CD14-positive monocyte (primary cell): ENCODE data around the gene DDR1. TPM values are rescaled to one million over a fixed set of nuclear protein-coding genes. Genes with fewer than 3 reads are reported as not detected.

ENCODE experiments used
- DNase-seq, 3 donors: peaks; one replicate each; pipeline ENCODE4 v3.0.0-alpha.2; 2011 to 2022
- H2AFZ ChIP-seq: 2 replicates; pipeline ENCODE4 v1.6.0; 2012; ENCODE audit warnings: mild to moderate bottlenecking, low read depth, low read length, inconsistent platforms; ENCODE audit not compliant: insufficient read depth, poor library complexity, severe bottlenecking
- H3K27ac ChIP-seq, 2 donors: 1 replicate in 1 of 2; 2 replicates in 1 of 2; pipeline ENCODE4 v1.5.1; 2012 to 2013; ENCODE audit warnings: low read length in 2 of 2, control low read depth in 1 of 2, inconsistent platforms in 1 of 2, low read depth in 1 of 2, mild to moderate bottlenecking in 1 of 2
- H3K27me3 ChIP-seq, 2 donors: one replicate each; pipeline versions ENCODE4 v1.6.0 to v1.6.1; 2011 to 2013; ENCODE audit warnings: low read length in 2 of 2; ENCODE audit not compliant: control insufficient read depth in 2 of 2, insufficient read depth in 2 of 2
- H3K36me3 ChIP-seq, 2 donors: replicated peaks in 1 of 2; 1 replicate in 1 of 2; 2 replicates in 1 of 2; pipeline versions ENCODE4 v1.5.1 to v1.6.1; 2012 to 2013; ENCODE audit warnings: low read length in 2 of 2, control low read depth in 1 of 2, inconsistent platforms in 1 of 2, mild to moderate bottlenecking in 1 of 2; ENCODE audit not compliant: insufficient read depth in 2 of 2, control insufficient read depth in 1 of 2
- H3K4me1 ChIP-seq, 2 donors: 1 replicate in 1 of 2; 2 replicates in 1 of 2; pipeline versions ENCODE4 v1.5.1 to v1.6.1; 2012 to 2013; ENCODE audit warnings: low read length in 2 of 2, control low read depth in 1 of 2, inconsistent platforms in 1 of 2, mild to moderate bottlenecking in 1 of 2, moderate library complexity in 1 of 2; ENCODE audit not compliant: insufficient read depth in 2 of 2, control insufficient read depth in 1 of 2
- H3K4me2 ChIP-seq: replicated peaks from 2 replicates; pipeline ENCODE3; 2012; ENCODE audit warnings: low read length, moderate library complexity, mild to moderate bottlenecking; ENCODE audit not compliant: poor library complexity, severe bottlenecking; ENCODE audit errors: extremely low read depth
- H3K4me3 ChIP-seq, 3 experiments: fragments of 200-600 bp in 1 of 3; sonication (generic) in 1 of 3; replicated peaks in 1 of 3; 1 replicate in 2 of 3; 2 replicates in 1 of 3; pipeline ENCODE4 v1.5.1; 2011 to 2013; ENCODE audit warnings: low read length in 3 of 3, mild to moderate bottlenecking in 3 of 3, control low read depth in 2 of 3, low read depth in 2 of 3, inconsistent platforms in 1 of 3, moderate library complexity in 1 of 3
- H3K79me2 ChIP-seq: 2 replicates; pipeline ENCODE4 v1.6.0; 2012; ENCODE audit warnings: mild to moderate bottlenecking, control low read depth, inconsistent platforms, low read length, moderate library complexity; ENCODE audit not compliant: insufficient read depth
- H3K9ac ChIP-seq: 2 replicates; pipeline ENCODE4 v1.6.0; 2017; ENCODE audit warnings: low read length, mild to moderate bottlenecking; ENCODE audit not compliant: insufficient read depth, poor library complexity, severe bottlenecking
- H3K9me3 ChIP-seq, 2 donors: replicated peaks in 1 of 2; 1 replicate in 1 of 2; 2 replicates in 1 of 2; pipeline versions ENCODE4 v1.5.1 to v1.6.1; 2012 to 2013; ENCODE audit warnings: low read length in 2 of 2, control low read depth in 1 of 2; ENCODE audit not compliant: control insufficient read depth in 1 of 2, insufficient read depth in 1 of 2
- H4K20me1 ChIP-seq: 2 replicates; pipeline ENCODE4 v1.6.0; 2012; ENCODE audit warnings: mild to moderate bottlenecking, low read length, control low read depth, moderate library complexity; ENCODE audit not compliant: insufficient read depth
- H3K27ac Mint-ChIP-seq, 7 donors: one replicate each; pipeline ENCODE4 v1.8.0; 2020; ENCODE audit warnings: mild to moderate bottlenecking in 7 of 7, mixed read lengths in 7 of 7, moderate library complexity in 6 of 7, inconsistent platforms in 2 of 7
- H3K27me3 Mint-ChIP-seq, 3 donors: one replicate each; pipeline ENCODE4 v1.8.0; 2021 to 2022; ENCODE audit warnings: low read depth in 3 of 3, mild to moderate bottlenecking in 3 of 3, mixed read lengths in 3 of 3, moderate library complexity in 3 of 3, inconsistent platforms in 1 of 3
- H3K36me3 Mint-ChIP-seq, 2 donors: one replicate each; pipeline ENCODE4 v1.8.0; 2020; ENCODE audit warnings: mixed read lengths in 2 of 2, inconsistent platforms in 1 of 2, mild to moderate bottlenecking in 1 of 2
- H3K4me1 Mint-ChIP-seq: one replicate; pipeline ENCODE4 v1.8.0; 2020; ENCODE audit warnings: mild to moderate bottlenecking, mixed read lengths
- H3K4me3 Mint-ChIP-seq, 2 donors: one replicate each; pipeline ENCODE4 v1.8.0; 2020; ENCODE audit warnings: mild to moderate bottlenecking in 2 of 2, mixed read lengths in 2 of 2, moderate library complexity in 1 of 2
- H3K9me3 Mint-ChIP-seq, 7 donors: one replicate each; pipeline ENCODE4 v1.8.0; 2020 to 2022; ENCODE audit warnings: mixed read lengths in 7 of 7, mild to moderate bottlenecking in 6 of 7, moderate library complexity in 6 of 7, inconsistent platforms in 2 of 7
- CTCF ChIP-seq: fragments of 200-600 bp; IDR thresholded peaks from one replicate; pipeline ENCODE4 v1.8.0; 2022; ENCODE audit warnings: antibody characterized with exemption, mild to moderate bottlenecking
- WGBS: methylation state at CpG from one replicate; pipeline ENCODE4 v1.1.5; 2013; ENCODE audit warnings: missing lambda C conversion rate; ENCODE audit not compliant: insufficient coverage; 5-methylcytosine and 5-hydroxymethylcytosine counted together
- intact Hi-C, 2 donors: fragments of 100-400 bp; cut with micrococcal nuclease; formaldehyde crosslinking; loops; one replicate each; pipeline versions ENCODE4 v1.15.0 to v1.15.1; 2023
- polyA plus RNA-seq, 3 donors: library from polyadenylated mRNA; depleted of rRNA in 1 of 3; unstranded in 2 of 3; stranded (reverse) in 1 of 3; fragments of 300-500 nt in 2 of 3; fragments of >200 nt in 1 of 3; fragmentation: Illumina TruSeq in 2 of 3; gene quantifications; 1 replicate in 2 of 3; 2 replicates in 1 of 3; pipeline ENCODE4 v1.2.3, GENCODE V29; 2012 to 2021

Gene DDR1
- polyA plus RNA-seq, 3 donors: 0.39 to 1.0 (median 0.51) TPM

- H3K4me3 ChIP-seq: no peak overlapping the region
- H3K4me1 ChIP-seq: no peaks in the 10 kb centered on the region
- no peaks in the 10 kb centered on the region for H3K36me3 ChIP-seq
- H3K9ac ChIP-seq: no peak overlapping the region
- TF ChIP-seq CTCF: no peak
- no peak overlapping the region for H3K27ac Mint-ChIP-seq
- H3K27ac ChIP-seq: no peak overlapping the region
- H3K27me3 ChIP-seq: no peaks in the 10 kb centered on the region
- no peak for DNase-seq
- H3K4me3 Mint-ChIP-seq: no peak overlapping the region
- no peaks in the 10 kb centered on the region for H3K4me1 Mint-ChIP-seq
- H2AFZ ChIP-seq: no peak overlapping the region
- intact Hi-C loops: no loop called here
- no peaks in the 10 kb centered on the region for H3K9me3 ChIP-seq
- 100% methylated on average over 3 of the region's 3 CpGs for WGBS
- H3K36me3 Mint-ChIP-seq: peaks cover 0 to 2% of the 10 kb centered on the region in 2 donors
- no peaks in the 10 kb centered on the region for H3K79me2 ChIP-seq
- H3K9me3 Mint-ChIP-seq: no peaks in the 10 kb centered on the region
- no peaks in the 10 kb centered on the region for H4K20me1 ChIP-seq
- peaks cover 4 to 10% (median 5%) of the 10 kb centered on the region in 3 donors for H3K27me3 Mint-ChIP-seq
- H3K4me2 ChIP-seq: no peak overlapping the region
Measured at GRCh38 chr6:30894935-30895334, 10.6 kb downstream of the DDR1 start.

GRCh38 chr6:30895343-30895742, 11.0 kb downstream of the DDR1 start:
- Mint-ChIP-seq H3K4me1 (no peaks in the 10 kb centered on the region), H3K27me3 (peaks cover 4 to 9% (median 5%) of the 10 kb centered on the region in 3 donors), H3K9me3 (no peaks in the 10 kb centered on the region), H3K36me3 (peaks cover 0 to 2% of the 10 kb centered on the region in 2 donors), H3K4me3 (no peak overlapping the region), H3K27ac (no peak overlapping the region)
- H3K9ac ChIP-seq: no peak overlapping the region
- no peak overlapping the region for H3K4me2 ChIP-seq
- 87% methylated on average over 10 of the region's 10 CpGs for WGBS
- no peaks in the 10 kb centered on the region for H3K9me3 ChIP-seq
- no peak overlapping the region for H2AFZ ChIP-seq
- DNase-seq: no peak
- H3K4me1 ChIP-seq: no peaks in the 10 kb centered on the region
- no peaks in the 10 kb centered on the region for H3K79me2 ChIP-seq
- intact Hi-C loops: no loop called here
- no peaks in the 10 kb centered on the region for H4K20me1 ChIP-seq
- H3K4me3 ChIP-seq: no peak overlapping the region
- H3K27me3 ChIP-seq: no peaks in the 10 kb centered on the region
- no peak for TF ChIP-seq CTCF
- no peaks in the 10 kb centered on the region for H3K36me3 ChIP-seq
- no peak overlapping the region for H3K27ac ChIP-seq
